Measurements from ENCODE around the gene APCDD1L.

Gene APCDD1L

GRCh38 chr20:58504566-58504965 lies 10.6 kb downstream of the APCDD1L start:
- H3K4me3 ChIP-seq (ENCODE audit: low read depth, low read length): no peak overlapping the region
- no peak for DNase-seq
- no peaks in the 10 kb centered on the region for H3K27me3 ChIP-seq
- H3K9me3 ChIP-seq: 0 out of 2 replicates have a peak, but pooled peaks cover 3% of the 10 kb centered on the region
- no peak for TF ChIP-seq CTCF (IDR thresholded peaks at IDR 0.05; ENCODE audit: low read depth, low read length)
- no peaks in the 10 kb centered on the region for H3K4me1 ChIP-seq
- H3K36me3 ChIP-seq: no peaks in the 10 kb centered on the region

- H3K4me3 ChIP-seq (ENCODE audit: low read depth, low read length): no peak overlapping the region
- H3K9me3 ChIP-seq: 0 out of 2 replicates have a peak, but pooled peaks cover 3% of the 10 kb centered on the region
- no peak for TF ChIP-seq CTCF (IDR thresholded peaks at IDR 0.05; ENCODE audit: low read depth, low read length)
- H3K4me1 ChIP-seq: no peaks in the 10 kb centered on the region
- no peaks in the 10 kb centered on the region for H3K36me3 ChIP-seq
- H3K27me3 ChIP-seq: no peaks in the 10 kb centered on the region
- DNase-seq: no peak
These were observed 11.5 kb downstream of the APCDD1L start for GRCh38 chr20:58503668-58504067.

- no peak for TF ChIP-seq CTCF (IDR thresholded peaks at IDR 0.05; ENCODE audit: low read depth, low read length)
- Histone ChIP-seq H3K27me3 (no peaks in the 10 kb centered on the region), H3K4me3 (ENCODE audit: low read depth, low read length) (no peak overlapping the region), H3K9me3 (0 out of 2 replicates have a peak, but pooled peaks cover 3% of the 10 kb centered on the region), H3K36me3 (no peaks in the 10 kb centered on the region), H3K4me1 (no peaks in the 10 kb centered on the region)
- no peak for DNase-seq
These were observed 14.9 kb downstream of the APCDD1L start for GRCh38 chr20:58500256-58500655.

- TF ChIP-seq CTCF (IDR thresholded peaks at IDR 0.05; ENCODE audit: low read depth, low read length): no peak
- no peak overlapping the region for H3K4me3 ChIP-seq (ENCODE audit: low read depth, low read length)
These were observed 16.6 kb downstream of the APCDD1L start for GRCh38 chr20:58498470-58499068.

GRCh38 chr20:58497724-58498469 lies 17.3 kb downstream of the APCDD1L start:
- no peak for TF ChIP-seq CTCF (IDR thresholded peaks at IDR 0.05; ENCODE audit: low read depth, low read length)
- Histone ChIP-seq H3K4me1 (no peaks in the 10 kb centered on the region), H3K36me3 (no peaks in the 10 kb centered on the region), H3K27me3 (no peaks in the 10 kb centered on the region), H3K9me3 (0 out of 2 replicates have a peak, but pooled peaks cover 3% of the 10 kb centered on the region), H3K4me3 (ENCODE audit: low read depth, low read length) (no peak overlapping the region)
- no peak for DNase-seq

More at GRCh38 chr20:58498470-58499068, 16.6 kb downstream of the APCDD1L start:
- H3K27me3 ChIP-seq: no peaks in the 10 kb centered on the region
- H3K9me3 ChIP-seq: 0 out of 2 replicates have a peak, but pooled peaks cover 3% of the 10 kb centered on the region
- no peak for DNase-seq
- H3K36me3 ChIP-seq: no peaks in the 10 kb centered on the region
- H3K4me1 ChIP-seq: no peaks in the 10 kb centered on the region
